Measurements from ENCODE around the gene PCDH11Y.
"Not testable (repeated sequence)": the region's sequence is repeated elsewhere in the genome, so short reads cannot be mapped to it uniquely, and the experiment has no call there.

GRCh38 chrY:5002476-5003184 is 2.5 kb downstream of the PCDH11Y start:
- TF ChIP-seq, protein P1, sequence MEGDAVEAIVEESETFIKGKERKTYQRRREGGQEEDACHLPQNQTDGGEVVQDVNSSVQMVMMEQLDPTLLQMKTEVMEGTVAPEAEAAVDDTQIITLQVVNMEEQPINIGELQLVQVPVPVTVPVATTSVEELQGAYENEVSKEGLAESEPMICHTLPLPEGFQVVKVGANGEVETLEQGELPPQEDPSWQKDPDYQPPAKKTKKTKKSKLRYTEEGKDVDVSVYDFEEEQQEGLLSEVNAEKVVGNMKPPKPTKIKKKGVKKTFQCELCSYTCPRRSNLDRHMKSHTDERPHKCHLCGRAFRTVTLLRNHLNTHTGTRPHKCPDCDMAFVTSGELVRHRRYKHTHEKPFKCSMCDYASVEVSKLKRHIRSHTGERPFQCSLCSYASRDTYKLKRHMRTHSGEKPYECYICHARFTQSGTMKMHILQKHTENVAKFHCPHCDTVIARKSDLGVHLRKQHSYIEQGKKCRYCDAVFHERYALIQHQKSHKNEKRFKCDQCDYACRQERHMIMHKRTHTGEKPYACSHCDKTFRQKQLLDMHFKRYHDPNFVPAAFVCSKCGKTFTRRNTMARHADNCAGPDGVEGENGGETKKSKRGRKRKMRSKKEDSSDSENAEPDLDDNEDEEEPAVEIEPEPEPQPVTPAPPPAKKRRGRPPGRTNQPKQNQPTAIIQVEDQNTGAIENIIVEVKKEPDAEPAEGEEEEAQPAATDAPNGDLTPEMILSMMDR (IDR thresholded peaks at IDR 0.05) = not testable (repeated sequence)
- TF ChIP-seq POLR2A (IDR thresholded peaks at IDR 0.05); POLR2AphosphoS5 (IDR thresholded peaks at IDR 0.05); EP300 (IDR thresholded peaks at IDR 0.05; ENCODE audit: low read depth): not testable (repeated sequence)

All from transverse colon (tissue), 4 donors.